Measurements from ENCODE around the gene IFNLR1. TPM values are rescaled to one million over a fixed set of nuclear protein-coding genes. Genes with fewer than 3 reads are reported as not detected.

IFNLR1 gene
- total RNA-seq, 1 donor from 2014 or later = 2.5 TPM

DNA sequence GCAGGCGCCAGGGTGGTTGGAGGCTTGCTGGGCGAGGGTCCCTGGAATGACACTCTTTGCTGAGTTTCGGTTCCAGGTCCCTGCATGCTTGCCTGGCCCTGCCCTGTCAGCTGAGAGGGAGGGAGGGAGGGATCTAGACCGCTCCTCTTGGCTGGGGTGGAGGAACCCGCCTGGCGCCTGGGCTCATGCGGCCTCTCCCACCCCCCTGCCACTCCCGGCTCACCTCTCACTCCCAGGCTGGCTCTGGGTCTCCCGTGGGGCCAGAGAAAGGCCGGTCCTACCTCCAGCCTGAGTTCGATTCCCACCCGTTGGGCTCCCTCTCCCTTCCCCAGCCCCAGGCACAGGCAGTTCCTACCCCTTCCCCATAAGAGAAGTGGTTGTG, 19.0 kb upstream of the IFNLR1 start:
- intact Hi-C loops (cut with micrococcal nuclease) = no loop called here

- intact Hi-C loops (cut with micrococcal nuclease) = no loop called here
Observed at GRCh38 chr1:24205345-24206082, 18.4 kb upstream of the IFNLR1 start.

- intact Hi-C loops (cut with micrococcal nuclease) = loop anchor here (5.0 kb wide), 1 partner anchor 118 kb away; no protein-coding TSS in a partner anchor
Observed at GRCh38 chr1:24204116-24204515, 17.0 kb upstream of the IFNLR1 start.

DNA sequence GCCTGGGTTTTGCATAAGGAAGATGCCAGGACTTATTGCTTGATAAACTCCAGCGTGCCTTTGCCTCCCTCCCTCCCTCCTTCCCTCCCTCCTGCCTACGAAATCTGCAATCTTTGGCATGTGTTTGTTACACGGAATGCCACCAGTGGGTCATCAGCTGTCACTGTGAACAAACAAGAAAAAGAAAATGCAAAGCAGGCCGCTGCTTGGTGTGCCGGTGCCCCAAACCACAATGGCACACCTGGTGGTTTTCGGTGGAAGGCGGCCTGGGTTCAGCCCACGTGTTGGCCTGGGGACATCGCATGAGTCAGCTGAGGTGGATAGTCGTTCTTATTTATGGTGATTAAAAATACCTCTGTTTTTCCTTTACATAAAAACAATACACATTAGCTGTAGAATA, 16.3 kb upstream of the IFNLR1 start:
- intact Hi-C loops (cut with micrococcal nuclease) = loop anchor here (5.0 kb wide), 1 partner anchor 119 kb away; no protein-coding TSS in a partner anchor

DNA sequence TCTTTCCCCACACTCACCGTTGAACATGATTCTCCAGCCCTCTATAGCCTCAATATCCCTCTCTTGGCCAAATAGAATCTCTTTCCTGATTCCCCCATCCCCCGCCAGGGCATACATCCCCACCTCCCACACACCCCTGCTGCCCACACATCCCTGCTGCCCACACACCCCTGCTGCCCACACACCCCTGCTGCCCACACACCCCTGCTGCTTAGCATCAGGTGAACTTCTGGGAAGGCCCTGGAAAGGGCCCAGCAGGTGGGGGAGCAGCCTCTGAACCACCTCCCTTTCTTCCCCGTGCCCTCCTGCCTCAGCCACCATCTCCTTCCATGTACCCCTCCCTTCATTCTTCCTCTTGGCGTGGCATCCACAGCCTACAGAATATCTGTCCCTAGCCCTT, 15.9 kb upstream of the IFNLR1 start:
- intact Hi-C loops (cut with micrococcal nuclease) = loop anchor here (5.0 kb wide), 1 partner anchor 119 kb away; no protein-coding TSS in a partner anchor

DNA sequence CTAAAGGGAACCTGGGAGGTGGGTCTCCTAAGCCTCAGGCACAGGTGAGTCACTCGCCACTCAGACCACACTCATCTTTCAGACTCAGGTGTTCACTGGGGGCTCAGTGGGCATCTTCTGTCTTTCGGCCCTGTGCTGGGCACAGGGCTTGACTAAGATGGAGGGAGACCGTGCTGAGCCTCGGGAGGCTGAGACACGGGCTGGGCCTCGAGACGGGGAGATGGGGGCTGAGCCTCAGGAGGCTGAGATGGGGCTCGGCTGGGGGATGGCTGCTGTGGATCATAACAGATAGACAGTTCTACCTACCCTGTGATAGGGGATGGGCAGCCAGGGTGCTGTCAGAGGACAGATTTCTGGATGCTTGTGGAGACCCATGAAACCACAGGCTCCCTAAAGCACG, 15.5 kb upstream of the IFNLR1 start:
- intact Hi-C loops (cut with micrococcal nuclease) = loop anchor here (5.0 kb wide), 1 partner anchor 120 kb away; no protein-coding TSS in a partner anchor

- intact Hi-C loops (cut with micrococcal nuclease) = loop anchor here (2.0 to 5.0 kb wide), 2 partner anchors 120 to 385 kb away; no protein-coding TSS in a partner anchor
Observed at GRCh38 chr1:24201941-24202440, 14.9 kb upstream of the IFNLR1 start.

- intact Hi-C loops (cut with micrococcal nuclease) = loop anchor here (1.0 to 10.0 kb wide), 3 partner anchors 193 to 437 kb away; partner anchors contain the start of gene RCAN3
Observed at GRCh38 chr1:24199291-24199900, 12.3 kb upstream of the IFNLR1 start.

DNA sequence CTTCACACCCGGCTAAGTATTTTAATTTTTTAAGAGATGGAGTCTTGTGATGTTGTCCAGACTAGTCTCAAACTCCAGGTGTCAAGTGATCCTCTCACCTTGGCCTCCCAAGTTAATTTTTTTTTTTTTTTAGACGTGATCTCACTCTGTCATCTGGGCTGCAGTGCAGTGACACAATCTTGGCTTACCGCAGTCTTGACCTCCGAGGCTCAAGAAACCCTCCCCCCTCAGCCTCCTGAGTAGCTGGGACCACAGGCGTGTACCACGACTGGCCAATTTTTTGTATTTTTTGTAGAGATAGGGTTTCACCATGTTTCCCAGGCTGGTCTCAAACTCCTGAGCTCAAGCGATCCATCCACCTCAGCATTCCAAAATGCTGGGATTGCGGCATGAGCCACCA, 11.7 kb upstream of the IFNLR1 start:
- intact Hi-C loops (cut with micrococcal nuclease) = loop anchor here (1.0 to 10.0 kb wide), 3 partner anchors 194 to 438 kb away; partner anchors contain the start of gene RCAN3

GRCh38 chr1:24195874-24196273, 8.8 kb upstream of the IFNLR1 start:
- intact Hi-C loops (cut with micrococcal nuclease) = loop anchor here (10.0 kb wide), 1 partner anchor 309 kb away; the partner anchor contains the start of gene RCAN3

DNA sequence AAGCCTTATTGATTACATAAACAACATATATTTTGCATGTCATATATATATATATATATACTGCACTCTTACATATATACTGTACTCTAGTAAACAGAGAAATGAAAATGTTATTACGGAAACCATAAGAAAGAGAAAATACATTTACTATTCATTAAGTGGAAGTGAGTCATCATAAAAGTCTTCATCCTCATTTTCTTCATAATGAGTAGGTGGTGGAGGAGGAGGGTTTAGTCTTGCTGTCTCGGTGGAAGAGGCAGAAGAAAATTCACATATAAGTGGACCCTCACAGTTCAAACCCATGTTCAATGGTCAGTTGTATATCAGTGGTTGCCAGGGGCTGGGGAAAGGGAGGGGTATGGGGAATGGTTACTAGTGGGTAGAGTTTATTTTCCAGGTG, 8.0 kb upstream of the IFNLR1 start:
- intact Hi-C loops (cut with micrococcal nuclease) = loop anchor here (10.0 kb wide), 1 partner anchor 310 kb away; the partner anchor contains the start of gene RCAN3

DNA sequence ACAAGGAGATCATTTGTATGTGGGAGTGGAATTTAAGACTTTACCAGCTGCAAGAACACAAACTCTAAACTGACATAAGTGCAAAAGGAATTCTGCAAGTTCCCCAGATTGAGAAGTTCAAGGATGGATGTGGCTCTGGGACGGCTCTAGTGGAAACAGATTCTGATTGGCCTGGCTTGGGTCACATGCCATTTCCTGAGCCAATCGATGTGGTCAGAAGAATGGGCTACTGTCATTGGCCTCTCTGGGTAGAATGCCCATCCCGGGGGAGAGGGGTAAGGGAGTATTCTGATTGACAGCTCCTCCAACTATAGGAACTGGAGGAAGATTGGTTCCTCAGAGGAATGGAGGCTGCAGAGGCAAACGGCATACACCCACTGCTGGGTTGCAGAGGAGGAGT, 6.0 kb upstream of the IFNLR1 start:
- intact Hi-C loops (cut with micrococcal nuclease) = loop anchor here (5.0 to 10.0 kb wide), 2 partner anchors 312 to 344 kb away; partner anchors contain the start of gene RCAN3

DNA sequence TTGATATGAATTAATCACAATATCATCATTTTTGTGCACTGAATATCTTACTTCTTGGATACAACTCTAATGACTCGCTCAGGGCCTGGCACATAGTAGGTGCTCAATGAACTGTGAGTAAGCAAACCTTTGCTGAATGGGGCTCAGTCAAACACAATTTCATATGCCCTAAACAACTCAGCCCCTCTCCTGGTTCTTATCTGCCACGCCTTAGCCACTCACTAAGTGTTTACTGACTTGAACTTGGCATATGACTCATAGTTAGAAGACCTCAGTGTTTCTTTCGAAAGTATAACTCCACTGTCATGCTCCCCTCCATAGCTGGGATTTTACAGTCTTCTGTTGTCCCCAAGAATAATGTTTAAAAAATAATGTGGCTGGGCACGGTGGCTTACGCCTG, 4.8 kb upstream of the IFNLR1 start:
- intact Hi-C loops (cut with micrococcal nuclease) = loop anchor here (5.0 to 10.0 kb wide), 2 partner anchors 313 to 345 kb away; partner anchors contain the start of gene RCAN3

DNA sequence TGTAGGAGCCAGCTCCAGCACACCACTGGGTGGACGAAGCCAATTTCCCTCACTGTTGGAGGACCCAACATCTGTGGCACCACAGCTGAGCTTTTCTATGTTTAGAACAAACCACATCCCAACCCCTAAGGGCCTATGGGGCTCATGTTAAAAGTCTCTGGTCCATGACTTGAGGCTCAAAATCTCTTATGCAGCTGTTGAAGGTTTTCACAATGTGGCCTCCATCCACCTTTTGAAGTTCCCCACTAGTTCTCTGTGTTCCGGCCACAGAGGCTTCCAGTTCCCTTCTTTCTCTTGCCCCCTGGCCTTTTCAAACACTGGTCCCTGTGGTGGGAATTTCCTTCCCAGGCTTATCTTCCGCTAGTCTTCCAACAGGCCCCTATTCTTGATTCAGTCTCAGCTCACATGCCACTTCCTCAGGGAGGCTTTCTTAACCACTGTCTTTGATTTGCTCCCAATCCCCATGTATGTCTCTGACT, 3.9 kb upstream of the IFNLR1 start:
- intact Hi-C loops (cut with micrococcal nuclease) = loop anchor here (5.0 to 10.0 kb wide), 2 partner anchors 314 to 346 kb away; partner anchors contain the start of gene RCAN3

GRCh38 chr1:24189528-24189927, 2.4 kb upstream of the IFNLR1 start:
- intact Hi-C loops (cut with micrococcal nuclease) = no loop called here

DNA sequence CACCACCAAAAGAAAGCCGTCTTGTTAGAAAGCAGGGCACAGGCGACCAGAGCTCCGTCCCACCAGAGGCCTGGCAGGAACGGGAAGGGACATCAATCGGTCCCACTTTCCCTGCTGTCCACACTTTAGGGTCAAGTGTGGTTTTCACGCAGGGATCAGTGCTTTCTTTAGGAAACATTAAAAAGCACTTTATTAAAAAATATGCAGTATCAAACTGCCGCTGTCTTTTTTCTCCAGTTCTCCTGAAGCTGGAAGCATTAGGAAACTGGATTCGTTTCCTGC, 437 bp downstream of the IFNLR1 start:
- intact Hi-C loops (cut with micrococcal nuclease) = no loop called here

DNA sequence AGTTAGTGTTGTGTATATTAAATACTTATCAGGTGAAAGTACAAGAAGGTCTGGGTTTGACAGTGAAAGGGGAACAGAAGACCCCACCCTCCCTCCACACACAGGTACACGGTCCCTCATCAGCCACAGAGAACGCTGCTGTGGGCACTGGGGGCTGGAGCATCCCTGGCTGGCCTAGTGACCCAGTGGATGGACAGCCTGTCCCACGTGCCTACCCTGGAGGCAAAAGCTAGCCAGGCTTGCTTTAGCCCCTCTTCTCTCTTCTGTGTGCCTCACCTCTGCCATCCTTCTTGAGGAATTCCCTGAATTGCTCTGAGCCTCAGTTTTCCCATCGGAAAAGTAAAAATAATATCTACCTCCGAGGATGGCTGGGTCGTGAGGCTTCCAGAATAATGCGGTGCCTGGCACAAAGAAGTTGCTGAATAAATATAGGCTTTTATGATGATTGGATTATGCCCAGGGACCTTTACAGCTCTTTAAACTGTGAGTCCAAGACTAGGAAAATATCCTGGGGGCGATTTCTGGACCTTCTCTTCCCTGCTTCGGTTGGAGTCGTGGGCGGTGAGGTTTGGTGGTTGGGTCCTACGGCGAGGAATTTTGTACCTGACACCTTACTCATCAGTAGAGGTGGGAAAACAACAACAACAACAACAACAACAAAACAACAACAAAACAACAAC, 918 bp downstream of the IFNLR1 start:
- intact Hi-C loops (cut with micrococcal nuclease) = no loop called here

DNA sequence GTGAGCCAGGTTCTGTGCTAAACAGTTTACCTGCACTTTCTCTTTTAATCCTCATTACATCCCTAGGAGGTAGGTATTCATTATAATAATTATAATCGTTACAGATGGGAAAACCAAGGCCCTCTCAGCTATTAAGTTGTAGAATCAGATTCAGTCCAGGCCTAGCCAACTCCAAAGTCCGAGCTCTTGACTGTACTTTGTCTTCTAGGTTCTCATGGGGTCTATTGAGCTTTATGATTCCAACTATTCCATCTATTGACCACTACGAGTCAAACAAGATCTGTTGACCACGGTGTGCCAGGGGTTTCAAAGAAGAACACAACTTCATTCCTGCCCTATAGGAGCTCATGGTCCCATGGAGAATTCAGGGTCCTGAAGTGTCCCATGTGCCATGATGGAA, 2.0 kb downstream of the IFNLR1 start:
- intact Hi-C loops (cut with micrococcal nuclease) = no loop called here

GRCh38 chr1:24182061-24182460, 5.0 kb downstream of the IFNLR1 start:
- intact Hi-C loops (cut with micrococcal nuclease) = no loop called here

DNA sequence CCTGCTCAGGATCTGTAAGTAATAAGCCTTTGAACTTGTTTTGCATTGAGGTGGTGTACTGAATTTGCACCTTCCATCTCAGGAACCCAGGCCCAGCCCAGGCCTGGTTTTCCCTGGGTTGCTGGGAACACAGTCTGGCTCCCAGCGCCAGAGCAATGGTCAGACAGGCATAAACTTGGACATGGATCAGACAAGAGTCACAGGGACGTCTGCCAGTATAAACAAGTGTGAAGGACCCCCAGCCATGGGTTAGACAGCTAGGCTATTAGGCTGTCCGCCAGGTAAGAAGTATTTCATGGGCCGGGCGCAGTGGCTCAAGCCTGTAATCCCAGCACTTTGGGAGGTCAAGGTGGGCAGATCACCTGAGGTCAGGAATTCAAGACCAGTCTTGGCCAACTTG, 5.5 kb downstream of the IFNLR1 start:
- intact Hi-C loops (cut with micrococcal nuclease) = no loop called here

GRCh38 chr1:24180676-24181075, 6.4 kb downstream of the IFNLR1 start:
- intact Hi-C loops (cut with micrococcal nuclease) = no loop called here

All from T-helper 2 cell treated with Interferon-gamma antibody and Interleukin-4, amounts not matched to agents 100 ng/mL and 5 ng/mL, for 36 hours (primary cell).